Osteocyte (in vitro differentiated cells): ENCODE data around the gene DEAF1. TPM values are rescaled to one million over a fixed set of nuclear protein-coding genes. Genes with fewer than 3 reads are reported as not detected.

Source experiments
- DNase-seq: peaks from one replicate; pipeline ENCODE4 v3.0.0; 2021; ENCODE audit warnings: mixed read lengths; ENCODE audit not compliant: unreplicated experiment; ENCODE audit errors: extremely low spot score
- H3K27ac Mint-ChIP-seq: one replicate; pipeline ENCODE4 v1.8.0; 2021; ENCODE audit warnings: mild to moderate bottlenecking, mixed read lengths; ENCODE audit not compliant: unreplicated experiment
- H3K27me3 Mint-ChIP-seq: one replicate; pipeline ENCODE4 v1.8.0; 2021; ENCODE audit warnings: mixed read lengths; ENCODE audit not compliant: unreplicated experiment
- H3K36me3 Mint-ChIP-seq: one replicate; pipeline ENCODE4 v1.8.0; 2021; ENCODE audit warnings: mixed read lengths; ENCODE audit not compliant: unreplicated experiment
- H3K4me1 Mint-ChIP-seq: one replicate; pipeline ENCODE4 v1.8.0; 2021; ENCODE audit warnings: mixed read lengths; ENCODE audit not compliant: unreplicated experiment
- H3K4me3 Mint-ChIP-seq: one replicate; pipeline ENCODE4 v1.8.0; 2021; ENCODE audit warnings: mild to moderate bottlenecking, moderate library complexity, mixed read lengths; ENCODE audit not compliant: unreplicated experiment
- H3K9me3 Mint-ChIP-seq: one replicate; pipeline ENCODE4 v1.8.0; 2021; ENCODE audit warnings: mixed read lengths; ENCODE audit not compliant: unreplicated experiment
- CTCF ChIP-seq: fragments of 200-600 bp; sonication (generic); IDR thresholded peaks from 2 replicates; pipeline ENCODE4 v1.5.0; 2021; ENCODE audit warnings: antibody characterized with exemption, mild to moderate bottlenecking, moderate library complexity
- total RNA-seq: library from RNA; stranded (reverse); gene quantifications from 2 replicates; pipeline ENCODE4 v1.2.1, GENCODE V29; 2021

Gene DEAF1
- total RNA-seq, 1 donor from 2014 or later, result 113 TPM

- H3K27me3 Mint-ChIP-seq, result no peaks in the 10 kb centered on the region
- DNase-seq, result no peak
- H3K27ac Mint-ChIP-seq, result no peak overlapping the region
- no peak overlapping the region for H3K4me3 Mint-ChIP-seq
- no peaks in the 10 kb centered on the region for H3K9me3 Mint-ChIP-seq
- H3K4me1 Mint-ChIP-seq, result peaks cover 2% of the 10 kb centered on the region
- TF ChIP-seq CTCF, result no peak
- H3K36me3 Mint-ChIP-seq, result peaks cover 33% of the 10 kb centered on the region
Observed at GRCh38 chr11:608791-609251, 86.2 kb downstream of the DEAF1 start.

GRCh38 chr11:607971-608659, 86.9 kb downstream of the DEAF1 start:
- Mint-ChIP-seq H3K4me1 (peaks cover 2% of the 10 kb centered on the region), H3K4me3 (no peak overlapping the region), H3K36me3 (peaks cover 35% of the 10 kb centered on the region), H3K9me3 (no peaks in the 10 kb centered on the region), H3K27ac (no peak overlapping the region), H3K27me3 (no peaks in the 10 kb centered on the region)
- no peak for TF ChIP-seq CTCF
- DNase-seq, result no peak

GRCh38 chr11:607020-607780, 87.8 kb downstream of the DEAF1 start:
- H3K27ac Mint-ChIP-seq, result no peak overlapping the region

GRCh38 chr11:606245-606644, 88.8 kb downstream of the DEAF1 start:
- no peaks in the 10 kb centered on the region for H3K27me3 Mint-ChIP-seq
- no peak for TF ChIP-seq CTCF
- no peaks in the 10 kb centered on the region for H3K4me1 Mint-ChIP-seq
- H3K27ac Mint-ChIP-seq, result no peak overlapping the region
- DNase-seq, result no peak
- peaks cover 36% of the 10 kb centered on the region for H3K36me3 Mint-ChIP-seq
- no peaks in the 10 kb centered on the region for H3K9me3 Mint-ChIP-seq
- no peak overlapping the region for H3K4me3 Mint-ChIP-seq

More at GRCh38 chr11:607020-607780, 87.8 kb downstream of the DEAF1 start:
- H3K4me3 Mint-ChIP-seq, result no peak overlapping the region
- no peak for TF ChIP-seq CTCF
- peaks cover 31% of the 10 kb centered on the region for H3K36me3 Mint-ChIP-seq
- no peaks in the 10 kb centered on the region for H3K9me3 Mint-ChIP-seq
- no peak for DNase-seq
- H3K4me1 Mint-ChIP-seq, result peaks cover 2% of the 10 kb centered on the region
- no peaks in the 10 kb centered on the region for H3K27me3 Mint-ChIP-seq
